ENCODE results near the gene PTPRG.

The PTPRG gene

DNA sequence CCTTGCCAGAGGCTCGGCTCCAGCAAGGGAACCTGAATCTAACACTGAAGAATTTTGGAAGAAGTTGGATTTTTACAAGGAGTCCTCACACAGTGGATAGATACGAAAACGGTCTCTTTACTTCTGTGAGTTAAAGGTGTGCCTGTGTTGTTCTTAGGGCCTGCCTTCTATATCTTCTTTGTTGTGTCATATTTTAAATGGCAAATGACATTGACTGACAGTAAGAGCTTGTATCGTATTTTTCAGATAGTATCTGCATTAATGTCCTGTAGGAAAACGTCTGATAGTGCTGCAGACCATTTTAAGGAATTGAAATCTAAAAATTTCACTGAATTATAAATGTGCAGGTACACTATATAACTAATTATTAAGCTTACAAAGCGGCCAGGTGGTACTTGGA lies 56.3 kb downstream of the PTPRG start:
- DNase-seq (ENCODE audit: low read depth) = no peak
- H3K4me3 ChIP-seq (ENCODE audit: control insufficient read depth, low read depth, low read length) = no peak overlapping the region
- TF ChIP-seq, protein P1, sequence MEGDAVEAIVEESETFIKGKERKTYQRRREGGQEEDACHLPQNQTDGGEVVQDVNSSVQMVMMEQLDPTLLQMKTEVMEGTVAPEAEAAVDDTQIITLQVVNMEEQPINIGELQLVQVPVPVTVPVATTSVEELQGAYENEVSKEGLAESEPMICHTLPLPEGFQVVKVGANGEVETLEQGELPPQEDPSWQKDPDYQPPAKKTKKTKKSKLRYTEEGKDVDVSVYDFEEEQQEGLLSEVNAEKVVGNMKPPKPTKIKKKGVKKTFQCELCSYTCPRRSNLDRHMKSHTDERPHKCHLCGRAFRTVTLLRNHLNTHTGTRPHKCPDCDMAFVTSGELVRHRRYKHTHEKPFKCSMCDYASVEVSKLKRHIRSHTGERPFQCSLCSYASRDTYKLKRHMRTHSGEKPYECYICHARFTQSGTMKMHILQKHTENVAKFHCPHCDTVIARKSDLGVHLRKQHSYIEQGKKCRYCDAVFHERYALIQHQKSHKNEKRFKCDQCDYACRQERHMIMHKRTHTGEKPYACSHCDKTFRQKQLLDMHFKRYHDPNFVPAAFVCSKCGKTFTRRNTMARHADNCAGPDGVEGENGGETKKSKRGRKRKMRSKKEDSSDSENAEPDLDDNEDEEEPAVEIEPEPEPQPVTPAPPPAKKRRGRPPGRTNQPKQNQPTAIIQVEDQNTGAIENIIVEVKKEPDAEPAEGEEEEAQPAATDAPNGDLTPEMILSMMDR (conservative IDR thresholded peaks at IDR 0.05; ENCODE audit: control insufficient read depth, insufficient read depth, low read depth, low read length) = no peak

DNA sequence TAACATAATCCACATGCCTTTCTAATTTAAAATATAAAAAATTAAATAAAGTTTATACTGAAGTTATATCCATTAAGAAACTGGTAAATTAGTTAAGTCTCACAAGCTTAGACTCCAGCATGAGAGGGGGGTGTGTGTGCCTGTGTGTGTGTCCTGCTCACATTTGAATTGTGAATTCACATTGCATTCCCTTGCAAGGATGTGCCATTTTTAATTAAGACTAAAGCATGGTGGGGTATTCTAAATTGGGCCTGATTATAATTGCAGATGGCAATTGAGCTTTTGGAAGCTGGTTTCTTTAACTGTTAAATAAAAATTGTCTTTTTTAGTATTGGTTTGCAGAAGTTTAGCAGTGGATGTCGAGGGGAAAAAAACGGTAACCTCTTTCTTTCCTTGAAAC lies 56.9 kb downstream of the PTPRG start:
- no peak for DNase-seq (ENCODE audit: low read depth)
- TF ChIP-seq, protein P1 (conservative IDR thresholded peaks at IDR 0.05; ENCODE audit: control insufficient read depth, insufficient read depth, low read depth, low read length) = no peak
- no peak overlapping the region for H3K4me3 ChIP-seq (ENCODE audit: control insufficient read depth, low read depth, low read length)

DNA sequence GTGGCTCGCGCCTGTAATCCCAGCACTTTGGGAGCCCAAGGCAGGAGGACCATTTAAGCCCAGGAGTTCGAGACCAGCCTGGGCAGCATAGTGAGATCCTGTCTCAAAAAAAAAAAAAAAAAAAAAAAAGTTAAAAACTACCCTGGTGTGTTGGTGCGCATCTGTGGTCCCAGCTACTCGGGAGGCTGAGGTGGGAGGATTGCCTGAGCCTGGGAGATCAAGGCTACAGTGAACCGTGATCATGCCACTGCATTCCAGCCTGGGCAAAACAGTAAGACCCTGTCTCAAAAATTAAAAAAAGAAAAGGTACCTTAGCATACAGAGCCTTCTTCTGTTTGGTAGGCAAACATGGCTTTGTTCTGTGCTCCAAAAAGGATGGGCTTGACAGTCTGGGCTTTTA lies 57.5 kb downstream of the PTPRG start:
- H3K4me3 ChIP-seq (ENCODE audit: control insufficient read depth, low read depth, low read length) = no peak overlapping the region
- no peak for DNase-seq (ENCODE audit: low read depth)
- TF ChIP-seq, protein P1 (conservative IDR thresholded peaks at IDR 0.05; ENCODE audit: control insufficient read depth, insufficient read depth, low read depth, low read length) = no peak

DNA sequence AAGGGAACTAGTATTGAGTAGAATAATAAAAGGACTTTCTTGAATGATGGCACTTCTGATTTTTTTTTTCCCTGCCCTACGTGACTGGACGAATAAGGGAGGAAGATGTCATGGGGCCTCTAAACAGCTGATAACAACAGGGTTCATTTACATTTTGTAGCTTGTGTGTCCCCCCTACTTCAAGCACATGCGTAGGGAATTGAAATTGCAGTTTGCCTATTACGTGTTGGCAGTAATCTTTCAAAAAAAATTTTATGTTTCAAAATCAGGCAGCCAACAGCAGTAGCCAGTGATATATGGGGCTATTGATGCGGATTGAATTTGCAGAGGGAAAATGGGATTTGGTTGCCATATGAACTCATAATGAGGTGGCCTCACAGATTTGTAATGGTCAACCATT lies 58.7 kb downstream of the PTPRG start:
- DNase-seq (ENCODE audit: low read depth) = no peak
- H3K4me3 ChIP-seq (ENCODE audit: control insufficient read depth, low read depth, low read length) = no peak overlapping the region
- TF ChIP-seq, protein P1 (conservative IDR thresholded peaks at IDR 0.05; ENCODE audit: control insufficient read depth, insufficient read depth, low read depth, low read length) = no peak

DNA sequence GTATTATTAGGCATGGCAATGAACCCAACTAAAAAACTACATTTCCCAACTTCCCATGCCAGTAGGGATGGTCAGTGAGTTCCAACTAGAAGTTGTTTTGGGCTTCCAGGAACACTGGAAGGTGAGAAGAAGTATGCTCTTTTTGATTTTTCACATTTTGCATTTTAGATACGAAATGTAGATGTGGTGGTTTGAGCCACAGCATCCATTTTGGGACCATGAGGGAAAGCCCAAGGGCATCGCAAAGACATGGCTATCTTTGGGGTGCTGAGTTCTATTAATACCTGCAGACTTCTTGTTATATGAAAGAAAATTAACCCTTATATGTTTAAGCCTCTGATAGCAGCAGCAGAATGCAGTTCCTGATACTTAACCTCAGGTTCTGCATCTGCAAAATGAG lies 62.9 kb downstream of the PTPRG start:
- TF ChIP-seq, protein P1 (conservative IDR thresholded peaks at IDR 0.05; ENCODE audit: control insufficient read depth, insufficient read depth, low read depth, low read length) = no peak
- H3K4me3 ChIP-seq (ENCODE audit: control insufficient read depth, low read depth, low read length) = no peak overlapping the region
- DNase-seq (ENCODE audit: low read depth) = no peak

DNA sequence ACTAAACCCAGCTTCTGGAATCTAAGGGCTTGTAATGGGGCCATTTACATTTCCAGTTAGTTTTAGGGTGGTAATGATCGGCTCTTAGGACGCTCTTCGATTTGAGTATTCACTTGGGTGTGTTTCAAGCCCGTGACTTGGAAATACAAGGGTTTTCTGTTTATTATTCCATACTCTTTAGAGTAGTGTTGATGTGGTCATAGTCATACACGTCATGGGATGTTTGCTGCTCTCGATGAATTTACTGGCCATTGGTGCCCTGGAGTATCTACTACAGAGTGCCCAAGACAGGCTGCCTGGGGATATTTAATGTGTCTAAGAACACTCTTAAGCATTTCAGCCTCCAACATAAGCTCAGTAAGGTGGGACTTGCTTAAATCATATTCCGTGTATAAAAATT lies 64.1 kb downstream of the PTPRG start:
- TF ChIP-seq, protein P1 (conservative IDR thresholded peaks at IDR 0.05; ENCODE audit: control insufficient read depth, insufficient read depth, low read depth, low read length) = no peak
- DNase-seq (ENCODE audit: low read depth) = no peak
- no peak overlapping the region for H3K4me3 ChIP-seq (ENCODE audit: control insufficient read depth, low read depth, low read length)

DNA sequence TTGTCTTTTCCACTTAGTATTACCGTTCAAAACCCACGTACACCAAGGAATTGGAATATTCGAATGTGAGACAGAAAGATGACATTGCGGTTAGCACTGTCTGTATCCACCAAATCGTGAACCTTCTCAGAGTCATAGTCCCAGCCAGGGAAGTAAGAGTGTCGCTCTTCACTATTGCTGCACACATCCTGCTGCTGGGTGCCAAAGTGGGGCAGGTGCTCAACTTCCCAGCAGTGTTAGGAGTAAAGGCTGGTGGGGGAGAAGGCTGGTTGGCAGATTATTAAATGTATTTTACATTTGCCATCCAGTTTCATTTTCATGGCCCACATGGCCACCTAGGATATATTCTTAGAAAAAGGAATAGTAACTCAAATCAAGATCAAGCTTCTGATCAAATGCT lies 65.1 kb downstream of the PTPRG start:
- DNase-seq (ENCODE audit: low read depth) = no peak
- TF ChIP-seq, protein P1 (conservative IDR thresholded peaks at IDR 0.05; ENCODE audit: control insufficient read depth, insufficient read depth, low read depth, low read length) = no peak
- no peak overlapping the region for H3K4me3 ChIP-seq (ENCODE audit: control insufficient read depth, low read depth, low read length)
